ENCODE measurements around the gene TCERG1L.
"Not testable (repeated sequence)": the region's sequence is repeated elsewhere in the genome, so short reads cannot be mapped to it uniquely, and the experiment has no call there.

Gene TCERG1L

GRCh38 chr10:131143425-131144165 lies 167.9 kb downstream of the TCERG1L start:
- ChIA-PET CTCF (no interaction called here), POLR2A (no interaction called here)
- H3K4me3 ChIP-seq (ENCODE audit: low read depth, low read length): no peak overlapping the region
- no peak for TF ChIP-seq CTCF (IDR thresholded peaks at IDR 0.05; ENCODE audit: insufficient read depth, low read length, missing control alignments)
- DNase-seq (ENCODE audit: low read depth, low spot score): no peak

- no peak for TF ChIP-seq CTCF (IDR thresholded peaks at IDR 0.05; ENCODE audit: insufficient read depth, low read length, missing control alignments)
- no peak overlapping the region for H3K4me3 ChIP-seq (ENCODE audit: low read depth, low read length)
- no peak for DNase-seq (ENCODE audit: low read depth, low spot score)
- ChIA-PET CTCF (no interaction called here), POLR2A (no interaction called here)
Measured at GRCh38 chr10:131142517-131143380, 168.8 kb downstream of the TCERG1L start.

GRCh38 chr10:131141645-131142516 lies 169.6 kb downstream of the TCERG1L start:
- DNase-seq (ENCODE audit: low read depth, low spot score): no peak
- CTCF ChIA-PET: no interaction called here
- POLR2A ChIA-PET: no interaction called here
- H3K4me3 ChIP-seq (ENCODE audit: low read depth, low read length): no peak overlapping the region
- no peak for TF ChIP-seq CTCF (IDR thresholded peaks at IDR 0.05; ENCODE audit: insufficient read depth, low read length, missing control alignments)

GRCh38 chr10:131141207-131141606 lies 170.3 kb downstream of the TCERG1L start:
- POLR2A ChIA-PET: no interaction called here
- DNase-seq (ENCODE audit: low read depth, low spot score): no peak
- H3K4me3 ChIP-seq (ENCODE audit: low read depth, low read length): no peak overlapping the region
- CTCF ChIA-PET: no interaction called here
- TF ChIP-seq CTCF (IDR thresholded peaks at IDR 0.05; ENCODE audit: insufficient read depth, low read length, missing control alignments): no peak

GRCh38 chr10:131140606-131141005 lies 170.9 kb downstream of the TCERG1L start:
- no peak overlapping the region for H3K4me3 ChIP-seq (ENCODE audit: low read depth, low read length)
- no peak for TF ChIP-seq CTCF (IDR thresholded peaks at IDR 0.05; ENCODE audit: insufficient read depth, low read length, missing control alignments)
- ChIA-PET POLR2A (no interaction called here), CTCF (no interaction called here)
- DNase-seq (ENCODE audit: low read depth, low spot score): no peak

GRCh38 chr10:131137223-131137622 lies 174.3 kb downstream of the TCERG1L start:
- ChIA-PET POLR2A (no interaction called here), CTCF (no interaction called here)
- H3K4me3 ChIP-seq (ENCODE audit: low read depth, low read length): no peak overlapping the region
- DNase-seq (ENCODE audit: low read depth, low spot score): no peak
- no peak for TF ChIP-seq CTCF (IDR thresholded peaks at IDR 0.05; ENCODE audit: insufficient read depth, low read length, missing control alignments)

- CTCF ChIA-PET, POLR2A ChIA-PET: not testable (repeated sequence)
Measured at GRCh38 chr10:131136336-131136735, 175.2 kb downstream of the TCERG1L start.

More at GRCh38 chr10:131136336-131136735, 175.2 kb downstream of the TCERG1L start:
- H3K4me3 ChIP-seq (ENCODE audit: low read depth, low read length); DNase-seq (ENCODE audit: low read depth, low spot score): not testable (repeated sequence)

Data from AG04449 (cell line).